ENCODE data around the gene MRPS9.
A peak's percentile ranks its signal among the peaks of the same experiment; 100 is the strongest.

Gene MRPS9

GRCh38 chr2:105037572-105038382 is at the start of gene MRPS9:
Gene MRPS9 (plus strand): TSS chr2:105038069. CDS start chr2:105038093, 24 bp downstream.
- peak; percentile 98 for DNase-seq

- DNase-seq, result no peak
Observed at GRCh38 chr2:105005181-105005951, 32.5 kb upstream of the MRPS9 start.

- DNase-seq, result no peak
Observed at GRCh38 chr2:105007367-105007766, 30.5 kb upstream of the MRPS9 start.

- no peak for DNase-seq
Observed at GRCh38 chr2:105032476-105032875, 5.4 kb upstream of the MRPS9 start.

GRCh38 chr2:105034170-105034569 is 3.7 kb upstream of the MRPS9 start:
- DNase-seq, result no peak

GRCh38 chr2:105038383-105039061 is 653 bp downstream of the MRPS9 start:
- no peak for DNase-seq

GRCh38 chr2:105039559-105039958 is 1.7 kb downstream of the MRPS9 start:
- DNase-seq, result no peak

- DNase-seq, result no peak
Observed at GRCh38 chr2:105042189-105042588, 4.3 kb downstream of the MRPS9 start.

GRCh38 chr2:105052773-105053172 is 14.9 kb downstream of the MRPS9 start:
- DNase-seq, result no peak

- DNase-seq, result no peak
Observed at GRCh38 chr2:105055613-105056012, 17.7 kb downstream of the MRPS9 start.

GRCh38 chr2:105056245-105056644 is 18.4 kb downstream of the MRPS9 start:
- no peak for DNase-seq

GRCh38 chr2:105057005-105057404 is 19.1 kb downstream of the MRPS9 start:
- no peak for DNase-seq

GRCh38 chr2:105061560-105061959 is 23.7 kb downstream of the MRPS9 start:
- no peak for DNase-seq

- no peak for DNase-seq
Observed at GRCh38 chr2:105062158-105062557, 24.3 kb downstream of the MRPS9 start.

- no peak for DNase-seq
Observed at GRCh38 chr2:105068387-105068786, 30.5 kb downstream of the MRPS9 start.

- DNase-seq, result no peak
Observed at GRCh38 chr2:105068875-105069274, 31.0 kb downstream of the MRPS9 start.

GRCh38 chr2:105070010-105070865 is 32.4 kb downstream of the MRPS9 start:
- DNase-seq, result no peak

- no peak for DNase-seq
Observed at GRCh38 chr2:105071379-105071778, 33.5 kb downstream of the MRPS9 start.

- peak; percentile 19 for DNase-seq
Observed at GRCh38 chr2:105072039-105072438, 34.2 kb downstream of the MRPS9 start.

GRCh38 chr2:105073591-105073990 is 35.7 kb downstream of the MRPS9 start:
- DNase-seq, result no peak

GRCh38 chr2:105076121-105076520 is 38.3 kb downstream of the MRPS9 start:
- DNase-seq, result no peak

GRCh38 chr2:105078906-105079495 is 41.1 kb downstream of the MRPS9 start:
- no peak for DNase-seq
